ENCODE measurements around the gene RAD51B.

GRCh38 chr14:67999705-68000384, 180.3 kb downstream of the RAD51B start:
- TF ChIP-seq POLR2AphosphoS5 (IDR thresholded peaks at IDR 0.05; ENCODE audit: low read depth, low read length) (no peak), POLR2A (IDR thresholded peaks at IDR 0.05; ENCODE audit: low read depth, low read length) (no peak), TAF1 (IDR thresholded peaks at IDR 0.05; ENCODE audit: low read depth, low read length) (no peak), POU2F2 (IDR thresholded peaks at IDR 0.05; ENCODE audit: low read depth, low read length) (no peak)

Data from GM12891 (cell line).